HG02981 (cell line): ENCODE results near the gene ATMIN.

Experiments
- ATAC-seq: cut with Tn5 transposase; IDR thresholded peaks from one replicate; pipeline ENCODE4 v1.9.1; 2021; ENCODE audit warnings: mild to moderate bottlenecking, moderate library complexity; ENCODE audit not compliant: unreplicated experiment

Gene ATMIN

GRCh38 chr16:81005610-81006161 is 30.0 kb upstream of the ATMIN start:
- no peak for ATAC-seq

DNA sequence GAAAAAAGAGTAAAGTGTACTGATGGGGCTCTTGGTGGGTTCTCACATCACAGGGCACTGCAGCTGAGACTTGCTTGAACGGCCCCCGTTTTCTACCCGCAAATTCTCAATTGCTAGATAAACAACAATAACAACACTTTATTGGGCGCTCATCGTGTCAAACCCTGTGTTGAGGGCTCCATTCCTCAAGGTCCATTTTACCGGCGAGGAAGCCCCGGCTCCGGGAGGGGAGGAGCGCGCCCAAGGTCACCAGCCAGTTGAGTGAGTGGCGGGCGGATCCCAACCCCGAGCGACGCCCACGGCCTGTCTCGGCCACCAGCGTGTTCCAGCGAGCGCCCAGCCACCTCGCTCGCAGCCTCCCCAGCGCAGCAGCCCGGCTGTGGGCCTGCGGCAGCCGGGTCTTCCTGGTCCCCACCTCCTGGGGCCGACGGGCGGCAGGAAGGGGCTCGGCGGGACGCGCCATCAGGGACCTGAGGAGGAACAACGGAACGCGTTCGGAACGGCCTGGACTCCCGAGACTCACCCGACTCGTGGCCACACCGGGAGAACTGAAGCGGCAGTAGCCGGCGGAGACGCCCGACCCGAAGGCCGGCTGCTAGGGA is 29.3 kb upstream of the ATMIN start:
- ATAC-seq: peak; percentile 33

GRCh38 chr16:81006813-81007695 is 28.6 kb upstream of the ATMIN start, which contains the start of the genes CENPN and CMC2:
Gene CENPN, plus strand, starts transcription at chr16:81007214. Its CDS starts 4,726 bp downstream, at chr16:81011940.
Gene CMC2, minus strand, starts transcription at chr16:81006885. Its CDS starts 9,491 bp downstream, at chr16:80997394.
- peak; percentile 85 for ATAC-seq

- no peak for ATAC-seq
Observed at GRCh38 chr16:81008505-81008789, 27.2 kb upstream of the ATMIN start.

DNA sequence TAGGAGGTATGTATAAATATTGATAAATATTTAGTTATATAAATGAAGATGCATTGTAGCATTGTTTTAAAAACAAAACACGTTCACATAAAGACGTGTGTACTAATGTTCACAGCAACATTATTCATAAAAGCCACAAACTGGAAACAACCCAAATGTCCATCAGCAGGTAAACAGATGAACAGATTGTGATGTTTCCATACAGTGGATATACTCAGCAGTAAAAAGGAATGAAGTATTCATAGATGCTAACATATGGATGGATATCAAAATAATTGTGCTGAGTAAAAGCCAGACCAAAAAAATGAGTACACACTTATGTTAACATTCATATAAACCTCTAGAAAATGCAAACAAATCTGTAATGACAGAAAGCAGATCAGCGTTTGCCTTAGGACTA is 22.7 kb upstream of the ATMIN start:
- ATAC-seq: no peak

DNA sequence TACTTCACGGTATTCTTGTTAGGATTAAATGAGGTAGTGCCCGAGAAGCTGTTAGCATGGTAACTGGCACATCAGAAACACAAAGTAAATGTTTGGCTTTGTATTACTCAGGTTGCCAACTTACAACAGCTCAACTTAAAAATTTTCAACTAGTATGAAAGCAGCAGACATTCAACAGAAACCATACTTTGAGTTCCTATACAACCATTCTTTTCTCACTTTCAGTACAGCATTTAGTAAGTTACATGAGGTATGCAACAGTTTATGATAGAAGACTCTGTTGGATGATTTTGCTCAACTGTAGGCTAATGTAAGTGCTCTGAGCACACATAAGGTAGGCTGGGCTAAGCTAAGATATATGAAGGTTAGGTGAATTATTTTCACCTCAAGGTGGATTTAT is 21.0 kb upstream of the ATMIN start:
- ATAC-seq: no peak

GRCh38 chr16:81018496-81018895 is 17.1 kb upstream of the ATMIN start:
- no peak for ATAC-seq

DNA sequence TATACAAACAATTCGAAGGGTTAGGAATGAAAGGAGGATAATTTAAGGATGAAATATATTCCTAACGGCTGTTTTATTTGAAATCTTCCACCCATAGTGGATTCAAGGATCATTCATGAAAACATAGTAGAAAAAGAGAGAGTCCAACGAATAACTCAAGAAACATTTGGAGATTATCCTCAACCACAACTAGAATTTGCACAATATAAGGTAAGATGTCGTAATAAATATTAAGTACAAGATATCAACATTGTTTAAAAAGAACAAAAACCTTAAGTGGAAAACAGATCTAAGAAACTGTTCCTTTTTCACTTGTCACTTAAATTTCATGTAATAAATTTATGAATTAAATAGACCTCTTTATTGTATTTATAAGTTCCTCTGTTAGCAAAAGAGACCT is 9.2 kb upstream of the ATMIN start:
- ATAC-seq: no peak

- ATAC-seq: no peak
Observed at GRCh38 chr16:81029930-81030604, 5.6 kb upstream of the ATMIN start.

- ATAC-seq: peak; percentile 53
Observed at GRCh38 chr16:81035975-81036750, 521 bp downstream of the ATMIN start.

- no peak for ATAC-seq
Observed at GRCh38 chr16:81036751-81037350, 1.2 kb downstream of the ATMIN start.

DNA sequence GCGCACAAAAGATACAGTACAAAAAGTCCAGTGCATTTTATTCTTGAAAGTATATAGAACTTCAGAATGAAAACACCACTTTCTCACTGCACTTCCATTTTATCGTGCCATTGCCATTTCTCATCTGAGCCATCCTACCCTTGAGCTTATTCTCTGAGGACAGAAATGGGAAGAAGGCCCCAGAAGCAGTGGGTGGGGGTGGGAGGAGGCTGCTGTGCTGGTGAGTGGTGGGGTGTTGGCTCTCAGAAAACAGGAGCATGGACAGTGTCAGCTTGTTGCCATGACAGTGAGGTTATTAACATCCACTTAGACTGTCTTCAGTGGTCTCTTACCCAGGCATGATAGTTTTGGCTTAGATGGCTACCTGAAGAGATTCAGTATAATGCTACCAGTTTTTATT is 4.5 kb downstream of the ATMIN start:
- no peak for ATAC-seq

DNA sequence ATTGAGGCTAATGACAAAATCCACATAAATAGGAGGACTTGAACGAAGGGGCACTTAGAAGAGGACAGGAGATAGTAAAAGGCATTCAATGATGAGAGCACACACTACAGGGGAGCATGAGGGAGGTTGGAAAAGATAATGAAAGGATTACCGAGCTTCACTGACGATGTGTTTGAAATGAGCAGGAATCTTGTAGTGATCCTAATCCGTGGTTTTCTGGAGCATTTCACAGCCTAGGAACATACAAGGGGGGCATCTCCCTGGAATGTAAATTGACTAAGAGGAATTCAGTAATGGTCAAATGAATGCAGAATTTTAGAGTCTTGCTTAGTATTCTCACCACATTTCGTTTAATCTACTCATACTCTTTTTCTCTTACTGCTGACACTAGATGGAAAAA is 5.2 kb downstream of the ATMIN start:
- ATAC-seq: no peak

- no peak for ATAC-seq
Observed at GRCh38 chr16:81041696-81042095, 6.1 kb downstream of the ATMIN start.

- ATAC-seq: no peak
Observed at GRCh38 chr16:81042821-81043220, 7.2 kb downstream of the ATMIN start.

- no peak for ATAC-seq
Observed at GRCh38 chr16:81053761-81054160, 18.1 kb downstream of the ATMIN start.

DNA sequence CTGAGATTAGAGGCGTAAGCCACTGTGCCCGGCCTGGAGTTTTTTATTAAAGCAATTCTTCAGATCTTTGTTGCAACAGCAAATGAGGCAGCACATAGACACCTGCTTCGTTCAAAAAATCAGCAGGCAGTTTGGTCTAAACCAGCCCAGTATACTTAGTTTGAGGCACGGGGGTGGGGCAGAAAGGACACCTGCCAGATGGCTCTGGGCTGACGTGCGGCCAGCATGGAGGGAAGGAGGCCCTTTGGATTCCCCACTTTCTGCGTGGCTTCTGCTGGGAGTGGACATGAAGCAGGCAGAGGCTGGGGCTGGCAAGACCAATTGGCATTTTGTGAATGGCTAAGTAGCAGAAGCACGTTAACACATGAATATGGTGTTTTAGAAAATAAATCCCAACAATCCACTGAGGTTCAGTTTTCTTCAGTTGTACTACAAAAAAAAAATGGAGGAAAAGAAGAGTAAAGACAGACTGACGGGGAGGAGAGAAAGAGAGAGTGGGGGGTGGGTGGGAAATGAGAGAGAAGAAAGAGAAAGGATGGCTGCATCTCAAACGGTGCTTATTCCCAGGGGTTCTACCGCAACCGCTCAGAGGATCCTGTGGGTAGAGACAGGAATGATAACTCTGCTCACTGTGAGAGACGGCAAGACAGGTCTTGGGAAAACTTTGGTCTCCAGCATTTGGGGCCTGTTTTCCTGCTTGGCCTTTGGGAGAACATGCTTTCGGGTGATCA is 25.1 kb downstream of the ATMIN start:
- ATAC-seq: no peak

- ATAC-seq: no peak
Observed at GRCh38 chr16:81061307-81061640, 25.6 kb downstream of the ATMIN start.

DNA sequence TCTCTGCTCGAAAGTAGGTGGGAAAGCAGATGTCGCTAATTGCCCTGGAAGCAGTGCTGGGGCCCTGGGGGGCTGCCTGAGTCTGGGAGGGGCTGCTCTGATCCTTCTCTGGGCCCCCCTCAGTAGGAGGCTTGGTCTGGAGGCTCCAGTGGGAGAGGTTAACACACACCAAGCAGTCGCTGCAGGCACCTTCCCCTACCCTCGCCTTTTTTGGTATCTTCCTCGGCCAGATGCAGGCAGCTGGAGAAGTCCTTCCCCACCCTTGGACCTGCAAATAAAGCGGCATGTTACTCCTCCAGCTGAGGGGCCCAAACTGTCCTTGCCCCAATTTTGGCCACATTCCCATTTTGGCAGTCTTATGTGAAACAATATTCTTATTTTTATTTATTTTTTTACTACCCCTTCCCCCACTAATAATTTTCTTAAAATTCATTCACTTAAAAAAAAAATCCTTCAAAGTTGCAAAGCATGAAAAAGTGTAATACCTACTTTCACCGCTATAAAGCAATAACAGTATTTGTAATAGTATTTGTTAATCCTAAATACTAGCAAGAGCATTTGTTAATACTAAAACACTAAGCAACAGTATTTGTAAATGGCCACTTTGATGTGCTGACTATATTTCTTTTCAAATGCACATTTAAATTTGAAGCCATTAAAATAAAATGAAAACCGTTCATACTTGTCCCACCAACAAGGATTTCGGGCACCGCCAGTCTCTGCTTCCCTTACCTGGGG is 26.4 kb downstream of the ATMIN start:
- no peak for ATAC-seq
